Lower leg skin (tissue), 3 donors: Measurements from ENCODE around the gene TMEM132A.

Experiments
- CTCF ChIP-seq, 3 donors: fragments of 450-650 bp; IDR thresholded peaks; one replicate each; pipeline ENCODE4 v1.5.1; 2016; ENCODE audit warnings: antibody characterized with exemption in 3 of 3, mild to moderate bottlenecking in 3 of 3, moderate library complexity in 2 of 3
- POLR2A ChIP-seq, 2 donors: fragments of 450-650 bp; IDR thresholded peaks; one replicate each; pipeline ENCODE4 v1.6.1; 2016 to 2017; ENCODE audit warnings: antibody characterized with exemption in 2 of 2, mild to moderate bottlenecking in 1 of 2, moderate library complexity in 1 of 2

GRCh38 chr11:60932605-60933356, 8.5 kb downstream of the TMEM132A start:
- TF ChIP-seq CTCF (IDR thresholded peaks at IDR 0.05): no peak
- no peak for TF ChIP-seq POLR2A (IDR thresholded peaks at IDR 0.05)
